Activated T-helper 2 cell treated with anti-CD3 and anti-CD28 coated beads, Interferon-gamma antibody, Interleukin-2, Interleukin-4, amounts not matched to agents 10 μg/mL and 5 μg/mL and 100 μg/mL, durations not matched to agents 14 hours and 24 hours and 36 hours (primary cell): ENCODE data around the gene SLC35F1. TPM values are rescaled to one million over a fixed set of nuclear protein-coding genes. Genes with fewer than 3 reads are reported as not detected.
"Not testable (repeated sequence)": the region's sequence is repeated elsewhere in the genome, so short reads cannot be mapped to it uniquely, and the experiment has no call there.

Source experiments
- DNase-seq: peaks from one replicate; pipeline ENCODE4 v3.0.0; 2021; ENCODE audit warnings: low spot score
- H3K27ac Mint-ChIP-seq: one replicate; pipeline ENCODE4 v1.8.0; 2021; ENCODE audit warnings: mixed read lengths
- H3K27me3 Mint-ChIP-seq: one replicate; pipeline ENCODE4 v1.8.0; 2021; ENCODE audit warnings: low read depth, mixed read lengths
- H3K36me3 Mint-ChIP-seq: one replicate; pipeline ENCODE4 v1.8.0; 2021; ENCODE audit warnings: low read depth, mixed read lengths
- H3K4me1 Mint-ChIP-seq: one replicate; pipeline ENCODE4 v1.8.0; 2021; ENCODE audit warnings: low read depth, mixed read lengths
- H3K4me3 Mint-ChIP-seq: one replicate; pipeline ENCODE4 v1.8.0; 2021; ENCODE audit warnings: low read depth, mild to moderate bottlenecking, moderate library complexity, mixed read lengths
- H3K9me3 Mint-ChIP-seq: one replicate; pipeline ENCODE4 v1.8.0; 2021; ENCODE audit warnings: mixed read lengths
- intact Hi-C: fragments of 100-400 bp; cut with micrococcal nuclease; formaldehyde crosslinking; loops from one replicate; pipeline ENCODE4 v1.15.1; 2023
- total RNA-seq: library from RNA; stranded (reverse); gene quantifications from 2 replicates; pipeline ENCODE4 v1.2.3, GENCODE V29; 2022

The SLC35F1 gene
- 0.09 TPM in 1 of 2 replicates, not detected in the other for total RNA-seq

DNA sequence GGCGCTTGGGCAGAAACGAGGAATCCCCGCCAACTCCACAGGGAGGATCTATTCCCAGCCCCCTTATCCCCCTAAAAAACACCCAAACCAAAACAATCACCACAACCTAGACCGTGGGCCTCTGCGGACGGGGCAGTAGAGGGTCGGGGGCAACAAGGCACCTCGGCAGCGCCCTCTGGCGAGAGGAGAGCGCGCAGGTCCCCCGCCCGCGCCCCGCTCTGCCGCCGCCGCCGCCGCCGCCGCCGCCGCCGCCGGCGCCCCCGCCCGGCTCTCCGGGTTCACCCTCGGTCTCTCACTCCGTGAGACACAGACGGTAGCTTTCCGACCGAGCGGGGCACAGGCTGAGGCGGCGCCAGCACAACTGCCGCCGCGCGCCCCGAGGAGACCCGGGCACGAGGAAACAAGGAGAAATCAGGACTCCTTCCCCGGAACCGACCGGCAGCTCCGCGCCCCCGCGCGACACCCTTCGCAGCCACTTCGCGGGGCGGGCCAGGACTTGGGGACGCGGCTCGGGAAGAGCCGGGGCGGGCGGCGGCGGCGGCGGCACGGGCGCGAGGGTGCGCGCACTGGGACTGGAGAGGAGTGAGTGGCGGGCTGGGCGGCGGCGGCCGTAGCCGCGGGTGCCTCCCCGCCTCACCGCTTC lies at the start of gene SLC35F1:
Gene SLC35F1, plus strand, starts transcription at position 307 of the 643 bp plus-strand sequence.
- H3K27ac Mint-ChIP-seq: no peak within 1 kb of the TSS
- H3K4me3 Mint-ChIP-seq: peak within 1 kb of the TSS; percentile 58
- peaks cover 58% of the 10 kb centered on the region for H3K27me3 Mint-ChIP-seq
- no peaks in the 10 kb centered on the region for H3K36me3 Mint-ChIP-seq
- peaks cover 9% of the 10 kb centered on the region for H3K4me1 Mint-ChIP-seq
- no peaks in the 10 kb centered on the region for H3K9me3 Mint-ChIP-seq
- peak; percentile 9 for DNase-seq
- intact Hi-C loops: loop anchor here (5.0 kb wide), 1 partner anchor 635 kb away; no protein-coding TSS in a partner anchor

DNA sequence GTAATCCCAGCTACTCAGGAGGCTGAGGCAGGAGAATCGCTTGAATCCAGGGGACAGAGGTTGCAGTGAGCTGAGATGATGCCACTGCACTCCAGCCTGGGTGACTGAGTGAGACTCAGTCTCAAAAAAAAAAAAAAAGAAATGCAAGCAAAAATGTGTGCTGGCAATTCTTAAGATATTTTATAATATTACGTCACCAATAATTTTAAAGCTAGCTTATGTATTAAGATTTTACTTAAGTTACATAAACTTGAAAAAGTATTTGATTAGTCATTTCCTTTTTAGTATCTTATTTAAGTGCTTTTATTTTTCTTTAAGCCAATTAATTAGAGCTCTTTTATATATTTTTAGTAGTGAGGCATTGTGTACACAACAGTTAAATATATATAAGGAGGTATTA lies 48.5 kb upstream of the SLC35F1 start:
- H3K27ac Mint-ChIP-seq, H3K4me3 Mint-ChIP-seq, H3K4me1 Mint-ChIP-seq, H3K9me3 Mint-ChIP-seq, H3K27me3 Mint-ChIP-seq, H3K36me3 Mint-ChIP-seq, intact Hi-C loops, DNase-seq: not testable (repeated sequence)

DNA sequence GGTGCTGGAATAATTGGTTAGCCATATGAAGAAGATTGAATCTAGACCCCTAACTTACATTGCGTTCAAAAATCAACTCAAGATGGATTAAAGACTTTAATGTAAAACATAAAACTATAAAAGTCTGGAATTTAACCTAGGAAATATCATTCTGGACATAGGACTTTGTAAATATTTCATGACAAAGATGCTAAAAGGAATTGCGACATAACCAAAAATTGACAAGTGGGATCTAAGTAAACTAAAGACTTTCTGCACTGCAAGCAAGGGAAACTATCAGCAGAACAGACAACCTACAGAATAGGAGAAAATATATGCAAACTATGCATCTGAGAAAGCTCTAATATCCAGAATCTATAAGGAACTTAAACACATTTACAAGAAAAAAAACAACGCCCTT lies 45.5 kb upstream of the SLC35F1 start:
- intact Hi-C loops: no loop called here
- Mint-ChIP-seq H3K36me3 (no peaks in the 10 kb centered on the region), H3K9me3 (peaks cover 3% of the 10 kb centered on the region), H3K4me3 (no peak overlapping the region), H3K4me1 (no peaks in the 10 kb centered on the region), H3K27me3 (no peaks in the 10 kb centered on the region), H3K27ac (no peak overlapping the region)
- DNase-seq: no peak

DNA sequence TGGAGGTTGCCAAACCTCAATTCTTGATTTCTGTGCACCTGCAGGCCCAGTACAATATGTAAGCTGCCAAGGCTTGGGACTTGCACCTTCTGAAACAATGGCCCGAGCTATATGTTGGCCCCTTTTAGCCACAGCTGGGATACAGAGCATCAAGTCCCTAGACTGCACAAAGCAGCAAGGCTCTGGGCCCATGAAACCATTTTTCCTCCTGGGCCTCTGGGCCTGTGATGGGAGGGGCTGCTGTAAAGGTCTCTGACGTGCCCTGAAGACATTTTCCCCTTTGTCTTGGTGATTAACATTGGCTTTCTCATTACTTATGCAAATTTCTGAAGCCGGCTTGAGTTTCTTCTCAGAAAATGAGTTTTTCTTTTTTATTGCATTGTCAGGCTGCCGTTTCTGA lies 40.5 kb upstream of the SLC35F1 start:
- intact Hi-C loops: no loop called here
- DNase-seq: no peak
- Mint-ChIP-seq H3K27me3 (no peaks in the 10 kb centered on the region), H3K4me3 (no peak overlapping the region), H3K4me1 (no peaks in the 10 kb centered on the region), H3K9me3 (peaks cover 3% of the 10 kb centered on the region), H3K27ac (no peak overlapping the region), H3K36me3 (no peaks in the 10 kb centered on the region)

DNA sequence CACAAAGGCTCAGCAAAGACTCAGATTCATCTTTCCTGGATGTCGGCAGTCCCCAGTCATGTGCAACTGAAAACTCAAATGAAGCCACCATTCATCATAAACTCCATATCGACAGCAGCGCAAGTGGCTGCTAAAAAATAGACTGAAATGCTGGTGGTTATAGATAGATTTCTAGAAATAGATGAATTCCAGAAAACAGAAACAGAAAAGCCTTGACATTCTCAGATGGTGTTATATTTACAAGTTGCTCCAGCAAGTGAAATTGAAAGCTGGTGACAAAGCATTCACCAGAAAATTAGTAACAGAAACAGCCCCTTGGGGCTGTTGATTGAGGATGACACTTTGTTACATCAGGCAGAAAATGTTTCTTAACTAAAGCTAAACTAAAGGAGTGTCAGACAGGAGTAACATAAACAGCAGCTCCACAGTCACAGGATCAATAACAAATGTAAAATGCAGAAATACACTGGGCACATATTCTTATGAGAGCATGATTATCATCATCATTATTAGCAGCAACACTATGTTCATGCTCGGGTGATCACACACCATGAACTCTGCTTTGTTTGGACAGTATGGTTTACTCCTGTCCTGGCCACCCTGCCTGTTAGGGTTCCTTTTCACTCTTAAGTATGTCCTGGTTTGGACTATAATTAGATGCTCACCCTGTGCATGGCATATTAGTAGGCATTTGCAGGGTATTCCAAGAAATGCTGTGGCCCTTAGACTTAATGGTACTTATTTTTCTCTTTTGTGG lies 36.4 kb upstream of the SLC35F1 start:
- DNase-seq: no peak
- intact Hi-C loops: no loop called here
- no peaks in the 10 kb centered on the region for H3K9me3 Mint-ChIP-seq
- no peak overlapping the region for H3K27ac Mint-ChIP-seq
- H3K36me3 Mint-ChIP-seq: no peaks in the 10 kb centered on the region
- H3K4me3 Mint-ChIP-seq: no peak overlapping the region
- H3K27me3 Mint-ChIP-seq: no peaks in the 10 kb centered on the region
- no peaks in the 10 kb centered on the region for H3K4me1 Mint-ChIP-seq

DNA sequence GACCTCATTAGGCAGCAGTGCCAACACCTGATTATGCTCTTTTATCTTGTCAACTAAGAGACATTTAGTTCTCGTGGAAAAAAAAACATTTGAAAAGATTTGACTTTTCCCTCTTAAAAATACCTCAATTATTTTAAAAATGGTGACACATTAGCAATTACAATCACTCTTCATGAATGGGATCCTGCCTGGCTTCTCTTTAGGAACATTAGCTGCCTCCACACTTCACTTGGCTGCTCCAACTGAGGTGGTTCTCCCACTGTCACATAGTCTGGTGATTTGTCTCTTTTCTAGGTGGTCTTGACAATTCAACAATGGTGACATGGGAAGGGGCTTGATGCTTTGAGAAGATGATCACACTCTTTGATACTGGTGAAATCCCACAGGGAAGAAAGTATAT lies 26.2 kb upstream of the SLC35F1 start:
- Mint-ChIP-seq H3K36me3 (no peaks in the 10 kb centered on the region), H3K4me3 (no peak overlapping the region), H3K27me3 (no peaks in the 10 kb centered on the region), H3K27ac (no peak overlapping the region), H3K9me3 (no peaks in the 10 kb centered on the region), H3K4me1 (no peaks in the 10 kb centered on the region)
- intact Hi-C loops: no loop called here
- no peak for DNase-seq

DNA sequence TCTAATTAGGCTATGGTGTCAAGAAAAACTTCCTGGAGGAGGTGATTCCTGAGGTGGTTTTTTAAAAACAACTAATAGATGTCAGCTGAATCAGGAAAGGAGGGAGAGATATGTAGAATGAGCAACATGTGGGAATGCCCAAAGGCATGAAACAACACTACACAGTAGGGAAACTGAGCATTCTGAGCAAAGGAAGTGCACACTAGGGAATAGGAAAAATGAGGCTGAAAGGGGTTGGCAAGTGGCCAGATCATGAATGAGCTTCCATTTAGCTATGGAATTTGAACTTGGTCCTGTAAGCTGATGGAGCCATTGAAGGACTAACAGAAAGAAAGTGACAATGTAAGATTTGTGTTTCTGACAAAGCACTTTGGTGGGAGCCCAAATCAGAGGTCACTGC lies 16.9 kb upstream of the SLC35F1 start:
- Mint-ChIP-seq H3K27me3 (no peaks in the 10 kb centered on the region), H3K4me3 (no peak overlapping the region), H3K36me3 (no peaks in the 10 kb centered on the region), H3K4me1 (no peaks in the 10 kb centered on the region), H3K27ac (no peak overlapping the region), H3K9me3 (no peaks in the 10 kb centered on the region)
- intact Hi-C loops: no loop called here
- no peak for DNase-seq

DNA sequence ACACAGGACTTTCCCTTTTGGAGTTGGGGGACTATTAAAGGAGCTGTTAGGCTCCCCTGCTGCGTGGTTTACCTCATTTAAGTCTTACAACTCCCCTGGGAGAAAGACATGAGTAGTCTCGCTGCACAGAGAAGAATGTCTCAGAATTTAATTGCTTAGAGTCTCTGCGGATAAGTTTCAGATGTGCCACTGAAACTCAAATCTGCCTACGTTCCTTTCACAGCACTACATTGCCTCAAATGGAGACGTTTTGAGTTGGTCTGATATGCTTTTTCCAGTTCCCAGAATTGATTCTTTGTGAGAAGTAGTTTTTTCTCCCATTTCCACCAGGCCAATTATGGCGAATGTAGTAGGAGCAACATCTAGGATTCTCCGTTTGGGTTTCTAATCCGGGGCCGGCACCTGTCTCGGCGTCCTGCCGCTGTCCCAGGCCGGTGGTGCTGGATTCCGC lies 532 bp upstream of the SLC35F1 start:
- intact Hi-C loops: loop anchor here (5.0 kb wide), 1 partner anchor 634 kb away; no protein-coding TSS in a partner anchor
- Mint-ChIP-seq H3K4me3 (peak overlapping the region; percentile 58), H3K27me3 (peaks cover 56% of the 10 kb centered on the region), H3K9me3 (no peaks in the 10 kb centered on the region), H3K4me1 (peaks cover 9% of the 10 kb centered on the region), H3K27ac (no peak overlapping the region), H3K36me3 (no peaks in the 10 kb centered on the region)
- no peak for DNase-seq

DNA sequence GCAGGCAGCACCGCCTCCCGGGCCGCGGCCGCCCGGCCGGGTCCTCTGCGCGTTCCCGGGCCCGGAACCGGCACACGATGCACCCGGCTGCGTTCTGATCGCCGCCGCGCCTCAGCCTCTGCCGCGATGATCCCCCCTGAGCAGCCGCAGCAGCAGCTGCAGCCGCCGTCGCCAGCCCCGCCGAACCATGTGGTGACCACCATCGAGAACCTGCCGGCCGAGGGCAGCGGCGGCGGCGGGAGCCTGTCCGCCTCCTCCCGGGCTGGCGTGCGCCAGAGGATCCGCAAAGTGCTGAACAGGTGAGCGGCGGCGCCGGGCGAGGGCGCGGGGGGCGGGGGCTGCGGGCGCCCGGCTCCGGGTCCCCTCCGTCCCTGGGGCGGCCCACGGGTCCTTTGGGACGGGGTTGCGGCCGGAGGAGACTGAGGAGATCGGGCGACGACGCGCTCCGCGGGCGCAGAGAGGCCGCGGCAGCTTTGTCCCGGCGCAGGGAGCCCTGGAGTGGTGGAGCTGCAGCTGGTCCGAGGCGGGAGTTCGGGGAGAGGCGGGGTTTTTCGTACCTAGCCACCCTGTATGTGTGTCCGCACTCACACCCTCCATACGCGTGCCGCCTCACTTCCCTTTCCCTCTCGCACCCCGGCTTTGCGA lies 659 bp downstream of the SLC35F1 start:
- no peak for DNase-seq
- Mint-ChIP-seq H3K4me3 (no peak overlapping the region), H3K4me1 (peaks cover 9% of the 10 kb centered on the region), H3K27me3 (peaks cover 62% of the 10 kb centered on the region), H3K36me3 (no peaks in the 10 kb centered on the region), H3K9me3 (no peaks in the 10 kb centered on the region), H3K27ac (no peak overlapping the region)
- intact Hi-C loops: loop anchor here (5.0 kb wide), 1 partner anchor 635 kb away; no protein-coding TSS in a partner anchor

DNA sequence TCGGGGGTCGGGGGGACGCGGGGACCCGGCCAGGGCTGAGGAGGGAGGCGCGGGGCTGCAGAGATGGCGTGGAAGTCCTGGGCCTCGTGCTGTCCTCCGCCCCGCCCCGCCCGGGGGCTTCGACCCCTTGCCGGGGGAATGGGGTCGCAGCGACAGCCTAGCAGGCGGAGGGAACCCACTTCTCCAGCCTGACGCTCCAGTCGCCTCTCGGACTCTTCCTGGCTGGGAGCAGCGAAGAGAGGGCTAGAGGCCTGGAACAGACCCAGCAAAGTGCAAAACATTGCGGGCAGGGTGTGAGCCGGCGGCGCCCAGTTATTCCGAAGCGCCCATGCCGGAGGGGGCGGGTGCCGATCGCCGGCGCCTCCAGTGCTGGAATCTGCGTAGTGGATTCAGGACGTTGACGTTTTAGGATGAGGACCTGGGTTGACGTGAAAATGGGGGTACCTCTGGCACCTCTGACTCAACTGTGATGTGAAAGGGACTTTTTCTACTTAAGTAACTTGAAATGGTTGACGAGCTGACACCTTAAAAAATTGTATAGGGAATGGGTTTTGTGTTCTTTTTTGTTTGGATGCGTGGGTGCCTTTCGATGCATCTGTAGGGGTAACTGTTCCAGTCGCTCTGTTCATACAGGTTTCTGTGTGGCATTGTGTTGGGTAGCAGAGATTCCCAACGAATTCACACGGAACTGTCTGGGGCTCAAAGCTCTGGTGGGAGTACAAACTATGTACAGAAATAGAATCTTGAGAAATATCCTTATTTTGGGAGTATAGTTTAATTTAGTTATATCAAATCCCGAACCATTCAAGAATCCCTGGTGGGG lies 1.4 kb downstream of the SLC35F1 start:
- no peak for DNase-seq
- no peaks in the 10 kb centered on the region for H3K9me3 Mint-ChIP-seq
- peak overlapping the region; percentile 4 for H3K4me3 Mint-ChIP-seq
- intact Hi-C loops: loop anchor here (5.0 kb wide), 1 partner anchor 636 kb away; no protein-coding TSS in a partner anchor
- no peaks in the 10 kb centered on the region for H3K36me3 Mint-ChIP-seq
- H3K27ac Mint-ChIP-seq: no peak overlapping the region
- H3K27me3 Mint-ChIP-seq: peaks cover 61% of the 10 kb centered on the region
- H3K4me1 Mint-ChIP-seq: peaks cover 9% of the 10 kb centered on the region

DNA sequence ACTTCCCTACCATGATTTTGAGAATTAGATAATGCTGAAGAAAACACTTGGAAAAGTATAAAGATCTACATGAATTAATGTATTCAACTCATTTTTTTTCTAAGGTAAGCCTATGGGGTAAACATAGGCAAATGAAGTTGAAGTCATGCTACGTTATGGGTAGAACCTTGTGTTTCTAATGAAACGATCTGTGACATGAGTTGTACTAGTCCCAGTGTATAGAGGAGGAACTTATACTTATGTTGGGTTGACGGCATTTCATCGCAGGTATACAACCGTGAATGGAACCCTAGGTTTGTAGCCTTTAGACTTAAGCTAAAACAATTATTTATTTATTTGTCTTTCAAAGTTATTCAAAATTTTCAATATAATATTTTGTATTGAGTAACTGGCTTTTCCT lies 2.6 kb downstream of the SLC35F1 start:
- no peak for DNase-seq

DNA sequence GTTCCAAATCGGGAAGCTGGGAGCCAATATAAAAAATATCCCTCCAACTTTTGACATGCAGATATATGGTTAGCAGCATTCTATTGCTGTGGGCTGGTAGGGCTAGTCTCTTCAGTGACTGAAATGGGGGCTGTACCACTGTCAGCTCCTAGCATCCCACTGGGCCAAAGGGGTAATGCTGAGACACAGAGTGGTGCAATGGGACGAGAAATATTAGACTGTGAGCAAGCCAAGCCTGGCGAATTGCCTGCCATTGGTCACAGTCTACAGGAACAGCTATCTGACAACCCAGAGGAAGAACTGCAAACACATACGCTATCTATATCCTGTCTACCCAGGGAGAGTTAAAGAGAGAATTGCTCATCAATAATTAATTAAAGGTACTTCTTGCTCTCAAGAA lies 3.5 kb downstream of the SLC35F1 start:
- no peaks in the 10 kb centered on the region for H3K36me3 Mint-ChIP-seq
- no peak overlapping the region for H3K27ac Mint-ChIP-seq
- intact Hi-C loops: no loop called here
- no peaks in the 10 kb centered on the region for H3K9me3 Mint-ChIP-seq
- H3K4me1 Mint-ChIP-seq: peaks cover 9% of the 10 kb centered on the region
- no peak for DNase-seq
- peaks cover 42% of the 10 kb centered on the region for H3K27me3 Mint-ChIP-seq
- H3K4me3 Mint-ChIP-seq: no peak overlapping the region

More for the DNA sequence above, 2.6 kb downstream of the SLC35F1 start:
- intact Hi-C loops: loop anchor here (5.0 kb wide), 1 partner anchor 637 kb away; no protein-coding TSS in a partner anchor
- H3K27me3 Mint-ChIP-seq: peaks cover 52% of the 10 kb centered on the region
- no peak overlapping the region for H3K4me3 Mint-ChIP-seq
- H3K36me3 Mint-ChIP-seq: no peaks in the 10 kb centered on the region
- H3K27ac Mint-ChIP-seq: no peak overlapping the region
- H3K9me3 Mint-ChIP-seq: no peaks in the 10 kb centered on the region
- H3K4me1 Mint-ChIP-seq: peaks cover 9% of the 10 kb centered on the region
